Smooth muscle cell (in vitro differentiated cells): ENCODE measurements around the gene CALML3. TPM values are rescaled to one million over a fixed set of nuclear protein-coding genes. Genes with fewer than 3 reads are reported as not detected.
"Not testable (repeated sequence)": the region's sequence is repeated elsewhere in the genome, so short reads cannot be mapped to it uniquely, and the experiment has no call there.

ENCODE experiments used
- DNase-seq: peaks from one replicate; lab custom pipeline; 2025; ENCODE audit not compliant: unreplicated experiment; lab: John Stamatoyannopoulos, UW
- H2AFZ ChIP-seq: fragments of 200-600 bp; sonication (generic); 2 replicates; pipeline ENCODE4 v1.6.0; 2016; ENCODE audit warnings: antibody characterized with exemption, low read depth, mild to moderate bottlenecking
- H3F3A ChIP-seq: fragments of 200-600 bp; sonication (generic); 2 replicates; pipeline ENCODE4 v1.6.0; 2017; ENCODE audit warnings: antibody characterized with exemption, low read depth
- H3K27ac ChIP-seq: fragments of 200-600 bp; sonication (generic); 2 replicates; pipeline ENCODE4 v1.5.1; 2016; ENCODE audit warnings: low read depth, mild to moderate bottlenecking
- H3K27me3 ChIP-seq: fragments of 200-600 bp; sonication (generic); 2 replicates; pipeline ENCODE4 v1.6.1; 2016; ENCODE audit warnings: low read depth, mild to moderate bottlenecking
- H3K36me3 ChIP-seq: fragments of 200-600 bp; sonication (generic); 2 replicates; pipeline ENCODE4 v1.5.1; 2016; ENCODE audit warnings: low read depth
- H3K4me1 ChIP-seq: fragments of 200-600 bp; sonication (generic); 2 replicates; pipeline ENCODE4 v1.5.1; 2016; ENCODE audit warnings: low read depth
- H3K4me2 ChIP-seq: fragments of 200-600 bp; sonication (generic); 2 replicates; pipeline ENCODE4 v1.6.0; 2016; ENCODE audit warnings: mild to moderate bottlenecking
- H3K4me3 ChIP-seq: fragments of 200-600 bp; sonication (generic); 2 replicates; pipeline ENCODE4 v1.5.1; 2016; ENCODE audit warnings: mild to moderate bottlenecking
- H3K79me2 ChIP-seq: fragments of 200-600 bp; sonication (generic); 2 replicates; pipeline ENCODE4 v1.6.0; 2016; ENCODE audit warnings: low read depth, mild to moderate bottlenecking
- H3K9ac ChIP-seq: fragments of 200-600 bp; sonication (generic); 2 replicates; pipeline ENCODE4 v1.6.0; 2016; ENCODE audit warnings: low read depth
- H3K9me3 ChIP-seq: fragments of 200-600 bp; sonication (generic); replicated peaks from 2 replicates; pipeline ENCODE4 v1.5.1; 2016; ENCODE audit warnings: low read depth
- H4K20me1 ChIP-seq: fragments of 200-600 bp; sonication (generic); 2 replicates; pipeline ENCODE4 v1.6.0; 2016; ENCODE audit warnings: low read depth
- CTCF ChIP-seq: fragments of 200-600 bp; sonication (generic); IDR thresholded peaks from 2 replicates; pipeline ENCODE4 v1.5.1; 2017; ENCODE audit warnings: borderline replicate concordance, mild to moderate bottlenecking, antibody characterized with exemption; ENCODE audit not compliant: insufficient read depth, poor library complexity, severe bottlenecking
- WGBS: methylation state at CpG from one replicate; pipeline ENCODE4 v1.1.7; 2016; ENCODE audit warnings: low lambda C conversion rate; 5-methylcytosine and 5-hydroxymethylcytosine counted together
- polyA plus RNA-seq: library from polyadenylated mRNA; unstranded; fragments of >200 nt; fragmentation: Nextera tagmentation; extraction: Ambion mirVana; gene quantifications from 2 replicates; pipeline ENCODE4 v1.2.1, GENCODE V29; 2016
- total RNA-seq: library from RNA; depleted of rRNA; stranded (reverse); fragments of >200 nt; gene quantifications from 2 replicates; pipeline ENCODE4 v1.2.3, GENCODE V29; 2014

CALML3 gene
- total RNA-seq: 0.04 and 0.49 TPM in 2 replicates
- 0.20 TPM in 1 of 2 replicates, not detected in the other for polyA plus RNA-seq

GRCh38 chr10:5524641-5525560 lies at the start of gene CALML3:
TSS of gene CALML3 (plus strand) at chr10:5524961. CDS start at chr10:5525086, 125 bp downstream.
- Histone ChIP-seq H4K20me1 (no peaks in the 10 kb centered on the region), H3K9ac (no peak within 1 kb of the TSS)

GRCh38 chr10:5475088-5475487 lies 49.7 kb upstream of the CALML3 start:
- H2AFZ ChIP-seq, H3K36me3 ChIP-seq, H4K20me1 ChIP-seq, H3K27me3 ChIP-seq, H3K9me3 ChIP-seq, H3K79me2 ChIP-seq, DNase-seq, H3K4me3 ChIP-seq, H3K4me2 ChIP-seq, H3K27ac ChIP-seq, H3K9ac ChIP-seq: not testable (repeated sequence)
- Histone ChIP-seq H3K4me1 (peaks cover 18% of the 10 kb centered on the region), H3F3A (peaks cover 10% of the 10 kb centered on the region)
- 98% methylated on average over 6 of the region's 8 CpGs for WGBS

More at GRCh38 chr10:5524641-5525560, at the start of gene CALML3:
- DNase-seq: no peak
- H3F3A ChIP-seq: no peaks in the 10 kb centered on the region
- no peaks in the 10 kb centered on the region for H3K79me2 ChIP-seq
- TF ChIP-seq CTCF: no peak
- no peak within 1 kb of the TSS for H3K4me2 ChIP-seq
- 98% methylated on average over 64 of the region's 64 CpGs for WGBS
- H3K27me3 ChIP-seq: no peaks in the 10 kb centered on the region
- H3K36me3 ChIP-seq: no peaks in the 10 kb centered on the region
- no peak within 1 kb of the TSS for H2AFZ ChIP-seq
- H3K4me3 ChIP-seq: no peak within 1 kb of the TSS
- H3K4me1 ChIP-seq: no peaks in the 10 kb centered on the region
- H3K27ac ChIP-seq: no peak within 1 kb of the TSS
- no peaks in the 10 kb centered on the region for H3K9me3 ChIP-seq

GRCh38 chr10:5475974-5476807 lies 48.6 kb upstream of the CALML3 start:
- H3K27me3 ChIP-seq, H2AFZ ChIP-seq, H3K36me3 ChIP-seq, H4K20me1 ChIP-seq, DNase-seq, H3K4me3 ChIP-seq, H3K9me3 ChIP-seq, H3K79me2 ChIP-seq: not testable (repeated sequence)
- Histone ChIP-seq H3K9ac (peak overlapping the region; percentile 34), H3F3A (peaks cover 10% of the 10 kb centered on the region), H3K27ac (peak overlapping the region; percentile 81), H3K4me1 (peaks cover 18% of the 10 kb centered on the region), H3K4me2 (peak overlapping the region; percentile 81)
- 45% methylated on average over 12 of the region's 12 CpGs for WGBS

GRCh38 chr10:5476918-5477525 lies 47.7 kb upstream of the CALML3 start:
- Histone ChIP-seq H3F3A (peaks cover 10% of the 10 kb centered on the region), H3K9me3 (no peaks in the 10 kb centered on the region), H3K4me3 (no peak overlapping the region), H3K4me2 (peak overlapping the region; percentile 81), H3K4me1 (peaks cover 18% of the 10 kb centered on the region), H3K79me2 (no peaks in the 10 kb centered on the region), H3K27ac (peak overlapping the region; percentile 81), H3K27me3 (no peaks in the 10 kb centered on the region), H4K20me1 (no peaks in the 10 kb centered on the region), H2AFZ (no peak overlapping the region), H3K9ac (peak overlapping the region; percentile 34), H3K36me3 (no peaks in the 10 kb centered on the region)
- WGBS: 23% methylated on average over 13 of the region's 13 CpGs
- no peak for DNase-seq
- TF ChIP-seq CTCF: no peak
